Activated B cell treated with CpG ODN at 0.5 μM for 24 hours (primary cell): ENCODE results near the gene THEM5. TPM values are rescaled to one million over a fixed set of nuclear protein-coding genes. Genes with fewer than 3 reads are reported as not detected.

Experiments
- ATAC-seq: fragments of 200-7000 bp; cut with Tn5 transposase; one replicate; pipeline ENCODE4 v1.10.0; 2021; ENCODE audit warnings: low read depth, mild to moderate bottlenecking, moderate library complexity
- CTCF ChIA-PET: fragments of 350-600 bp; sonication (Branson Sonifier 250); formaldehyde crosslinking; loops from one replicate; lab custom pipeline; 2021; ENCODE audit warnings: antibody characterized with exemption; lab: Charles Lee
- POLR2A ChIA-PET: fragments of 350-600 bp; sonication (Branson Sonifier 250); formaldehyde crosslinking; loops from one replicate; lab custom pipeline; 2021; ENCODE audit warnings: antibody characterized with exemption; lab: Charles Lee
- DNase-seq: peaks from one replicate; pipeline ENCODE4 v3.0.0; 2022
- H3K27ac Mint-ChIP-seq: one replicate; pipeline ENCODE4 v1.8.0; 2020; ENCODE audit warnings: mixed read lengths
- H3K27me3 Mint-ChIP-seq: one replicate; pipeline ENCODE4 v1.8.0; 2021; ENCODE audit warnings: mixed read lengths
- H3K36me3 Mint-ChIP-seq: one replicate; pipeline ENCODE4 v1.8.0; 2021; ENCODE audit warnings: low read depth, mixed read lengths
- H3K4me1 Mint-ChIP-seq: one replicate; pipeline ENCODE4 v1.8.0; 2021; ENCODE audit warnings: mixed read lengths
- H3K4me3 Mint-ChIP-seq: one replicate; pipeline ENCODE4 v1.8.0; 2020; ENCODE audit warnings: mild to moderate bottlenecking, mixed read lengths
- H3K9me3 Mint-ChIP-seq: one replicate; pipeline ENCODE4 v1.8.0; 2020; ENCODE audit warnings: mixed read lengths
- intact Hi-C: fragments of 100-400 bp; cut with micrococcal nuclease; formaldehyde crosslinking; loops from one replicate; pipeline ENCODE4 v1.15.1; 2024
- total RNA-seq: library from RNA; stranded (reverse); gene quantifications from 2 replicates; pipeline ENCODE4 v1.2.3, GENCODE V29; 2022
- TF ChIP-seq, protein P1 (sequence below): fragments of 200-600 bp; IDR thresholded peaks from one replicate; pipeline ENCODE4 v1.8.0; 2022; ENCODE audit warnings: antibody characterized with exemption, mild to moderate bottlenecking

THEM5 gene
- total RNA-seq, 1 donor from 2014 or later = not detected

DNA sequence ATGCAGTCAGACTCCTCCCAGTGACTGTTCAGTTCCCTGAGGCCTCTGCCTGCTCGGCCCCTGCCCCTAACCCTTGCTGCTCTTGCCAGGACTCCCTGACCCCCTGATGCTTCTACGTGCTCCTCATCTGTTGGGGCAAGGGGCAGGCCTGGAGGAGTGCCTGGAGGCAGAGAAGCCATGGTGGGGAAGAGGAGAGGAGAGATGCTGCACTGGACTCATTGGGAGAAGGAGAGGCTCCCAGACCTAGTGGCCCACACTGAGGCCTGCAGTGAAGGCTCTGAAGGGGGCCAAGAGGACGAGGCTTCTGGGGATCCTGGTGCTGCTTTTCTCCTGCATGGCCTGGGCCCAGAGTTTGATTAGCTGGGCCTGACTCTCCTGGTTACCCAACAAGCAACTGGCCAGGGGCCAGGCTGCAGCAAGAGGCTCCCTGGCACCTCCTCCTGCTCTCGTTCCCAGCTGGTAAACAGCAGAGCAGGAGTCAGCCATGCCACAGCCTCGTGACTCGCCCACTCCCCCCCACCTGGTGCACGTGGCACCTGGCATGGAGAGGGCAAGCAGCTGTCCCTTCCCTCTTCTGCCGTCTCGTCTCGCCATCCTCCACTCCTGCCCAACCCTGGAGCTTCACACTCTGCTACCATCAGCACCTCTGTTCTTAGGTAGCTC, 21.1 kb downstream of the THEM5 start:
- DNase-seq (no peak), ATAC-seq (no peak)
- CTCF ChIA-PET = no interaction called here
- intact Hi-C loops = loop anchor here (10.0 kb wide), 1 partner anchor 158 kb away; no protein-coding TSS in a partner anchor
- Mint-ChIP-seq H3K4me3 (no peak overlapping the region), H3K9me3 (no peaks in the 10 kb centered on the region), H3K4me1 (peaks cover 17% of the 10 kb centered on the region), H3K36me3 (no peaks in the 10 kb centered on the region), H3K27ac (no peak overlapping the region), H3K27me3 (peaks cover 13% of the 10 kb centered on the region)
- TF ChIP-seq, protein P1, sequence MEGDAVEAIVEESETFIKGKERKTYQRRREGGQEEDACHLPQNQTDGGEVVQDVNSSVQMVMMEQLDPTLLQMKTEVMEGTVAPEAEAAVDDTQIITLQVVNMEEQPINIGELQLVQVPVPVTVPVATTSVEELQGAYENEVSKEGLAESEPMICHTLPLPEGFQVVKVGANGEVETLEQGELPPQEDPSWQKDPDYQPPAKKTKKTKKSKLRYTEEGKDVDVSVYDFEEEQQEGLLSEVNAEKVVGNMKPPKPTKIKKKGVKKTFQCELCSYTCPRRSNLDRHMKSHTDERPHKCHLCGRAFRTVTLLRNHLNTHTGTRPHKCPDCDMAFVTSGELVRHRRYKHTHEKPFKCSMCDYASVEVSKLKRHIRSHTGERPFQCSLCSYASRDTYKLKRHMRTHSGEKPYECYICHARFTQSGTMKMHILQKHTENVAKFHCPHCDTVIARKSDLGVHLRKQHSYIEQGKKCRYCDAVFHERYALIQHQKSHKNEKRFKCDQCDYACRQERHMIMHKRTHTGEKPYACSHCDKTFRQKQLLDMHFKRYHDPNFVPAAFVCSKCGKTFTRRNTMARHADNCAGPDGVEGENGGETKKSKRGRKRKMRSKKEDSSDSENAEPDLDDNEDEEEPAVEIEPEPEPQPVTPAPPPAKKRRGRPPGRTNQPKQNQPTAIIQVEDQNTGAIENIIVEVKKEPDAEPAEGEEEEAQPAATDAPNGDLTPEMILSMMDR = no peak
- POLR2A ChIA-PET = no interaction called here

DNA sequence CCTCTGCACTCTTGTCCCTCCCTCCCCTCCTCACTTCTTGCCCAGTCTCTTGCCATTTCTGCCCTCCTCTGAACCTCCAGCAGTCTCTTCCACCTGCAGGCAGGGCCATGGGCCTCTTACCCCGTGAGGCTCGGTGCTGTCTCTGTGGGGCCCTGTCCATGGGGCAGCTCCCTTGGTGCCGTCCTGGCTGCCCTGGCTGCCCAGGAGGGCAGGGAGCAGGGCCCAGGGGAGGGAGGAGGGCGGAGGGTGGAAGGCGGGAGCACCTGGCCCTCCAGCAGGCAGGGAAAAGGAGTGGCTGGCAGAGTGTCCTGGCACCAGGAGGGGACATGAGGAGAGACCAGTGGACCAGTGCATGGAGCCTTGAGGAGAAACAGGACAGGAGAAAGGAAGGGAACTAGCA, 21.9 kb downstream of the THEM5 start, which contains the start of gene RORC:
Gene RORC (minus strand): TSS at position 198 of the 400 bp plus-strand sequence. CDS start 38 bp downstream, at position 160.
- Mint-ChIP-seq H3K36me3 (no peaks in the 10 kb centered on the region), H3K4me1 (peaks cover 9% of the 10 kb centered on the region), H3K4me3 (no peak within 1 kb of the TSS), H3K27ac (no peak within 1 kb of the TSS), H3K27me3 (peaks cover 13% of the 10 kb centered on the region), H3K9me3 (no peaks in the 10 kb centered on the region)
- POLR2A ChIA-PET = no interaction called here
- intact Hi-C loops = loop anchor here (10.0 kb wide), 1 partner anchor 157 kb away; no protein-coding TSS in a partner anchor
- ATAC-seq (no peak), DNase-seq (no peak)
- TF ChIP-seq, protein P1 = no peak
- CTCF ChIA-PET = no interaction called here

DNA sequence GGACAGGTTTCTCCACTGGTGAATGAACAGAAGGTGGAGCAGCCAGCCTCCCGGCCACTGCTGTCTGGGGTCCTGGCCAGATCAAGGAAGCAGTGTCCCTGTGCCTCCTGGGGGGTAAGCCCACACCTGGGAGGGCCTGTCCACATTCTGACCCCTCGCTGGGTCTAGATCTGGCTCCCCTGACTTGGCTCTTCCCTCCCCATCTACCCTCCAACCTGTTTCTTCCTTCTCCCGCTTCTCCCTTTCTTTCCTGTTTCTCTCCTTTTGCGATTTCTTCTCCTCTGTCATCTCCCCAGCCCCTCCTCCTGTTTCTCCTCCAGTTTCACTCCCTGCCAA, 22.3 kb downstream of the THEM5 start:
- H3K36me3 Mint-ChIP-seq = no peaks in the 10 kb centered on the region
- no peak overlapping the region for H3K4me3 Mint-ChIP-seq
- POLR2A ChIA-PET = no interaction called here
- CTCF ChIA-PET = no interaction called here
- TF ChIP-seq, protein P1 = no peak
- DNase-seq (no peak), ATAC-seq (no peak)
- H3K9me3 Mint-ChIP-seq = no peaks in the 10 kb centered on the region
- peaks cover 8% of the 10 kb centered on the region for H3K4me1 Mint-ChIP-seq
- H3K27me3 Mint-ChIP-seq = peaks cover 16% of the 10 kb centered on the region
- intact Hi-C loops = loop anchor here (10.0 kb wide), 1 partner anchor 156 kb away; no protein-coding TSS in a partner anchor
- no peak overlapping the region for H3K27ac Mint-ChIP-seq

DNA sequence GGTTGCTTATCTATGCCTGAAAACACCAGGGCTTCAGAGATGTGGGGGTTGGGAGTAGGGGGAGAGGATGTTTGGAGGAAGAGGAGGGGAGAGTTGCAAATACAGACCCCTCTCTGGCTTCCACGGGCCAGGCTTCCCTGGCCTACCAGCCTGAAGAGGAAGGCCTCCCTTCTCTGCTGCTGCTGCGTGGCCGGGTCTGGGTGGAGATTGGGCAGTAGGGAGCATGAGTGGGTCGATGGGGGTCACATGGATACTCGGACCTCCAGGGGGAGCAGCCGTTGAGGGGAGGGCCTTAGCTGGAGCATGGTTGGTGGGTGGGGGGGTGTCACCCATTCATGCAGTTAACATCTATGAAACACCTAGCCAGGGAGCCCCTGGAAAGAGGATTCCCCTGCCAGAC, 23.5 kb downstream of the THEM5 start:
- peaks cover 8% of the 10 kb centered on the region for H3K4me1 Mint-ChIP-seq
- H3K27me3 Mint-ChIP-seq = peaks cover 20% of the 10 kb centered on the region
- ATAC-seq (no peak), DNase-seq (no peak)
- no peak overlapping the region for H3K4me3 Mint-ChIP-seq
- intact Hi-C loops = loop anchor here (10.0 kb wide), 1 partner anchor 155 kb away; no protein-coding TSS in a partner anchor
- H3K36me3 Mint-ChIP-seq = no peaks in the 10 kb centered on the region
- no peaks in the 10 kb centered on the region for H3K9me3 Mint-ChIP-seq
- CTCF ChIA-PET = interaction anchor here (0.8 kb wide), 1 partner anchor 14 kb away, joined by 3 read pairs; no protein-coding TSS in a partner anchor
- TF ChIP-seq, protein P1 = no peak
- POLR2A ChIA-PET = no interaction called here
- H3K27ac Mint-ChIP-seq = no peak overlapping the region

DNA sequence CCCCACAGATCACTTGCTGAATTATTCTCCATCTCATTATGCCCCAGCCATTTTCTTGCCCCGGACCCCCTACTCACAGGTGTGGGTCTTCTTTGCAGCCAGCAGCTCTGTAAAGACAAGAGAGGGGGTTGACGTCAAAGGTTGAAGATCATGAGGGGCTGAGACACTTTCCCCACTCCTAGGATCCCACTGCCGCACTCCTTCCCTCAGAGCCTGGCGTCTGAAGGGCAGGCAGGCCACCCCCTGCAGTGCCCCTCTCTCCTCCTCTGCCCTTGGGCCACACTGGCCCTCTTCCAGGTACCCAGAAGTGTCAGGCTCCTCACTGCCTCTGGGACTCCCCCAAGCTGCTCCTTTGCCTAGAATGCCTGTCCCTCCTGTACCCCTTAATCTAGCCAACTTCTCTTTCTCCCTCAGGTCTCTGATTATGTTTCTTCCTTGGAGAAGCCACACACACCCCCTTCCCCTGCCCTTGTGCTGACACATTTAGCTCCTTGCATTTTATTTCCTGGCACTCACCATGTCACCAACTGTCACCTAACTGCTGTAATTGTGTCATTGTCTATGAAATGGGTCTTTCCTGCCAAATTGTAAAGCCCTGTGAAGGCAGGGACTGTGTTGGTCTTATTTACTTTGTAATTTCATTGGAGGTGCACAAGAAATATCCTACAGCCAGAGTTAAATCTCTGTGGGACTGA, 24.0 kb downstream of the THEM5 start:
- CTCF ChIA-PET = no interaction called here
- no peak overlapping the region for H3K27ac Mint-ChIP-seq

More for the DNA sequence above, 24.0 kb downstream of the THEM5 start:
- Mint-ChIP-seq H3K4me3 (no peak overlapping the region), H3K27me3 (peaks cover 20% of the 10 kb centered on the region), H3K9me3 (no peaks in the 10 kb centered on the region), H3K36me3 (no peaks in the 10 kb centered on the region), H3K4me1 (peaks cover 8% of the 10 kb centered on the region)
- ATAC-seq (no peak), DNase-seq (no peak)
- TF ChIP-seq, protein P1 = no peak
- POLR2A ChIA-PET = no interaction called here
- intact Hi-C loops = loop anchor here (10.0 kb wide), 1 partner anchor 155 kb away; no protein-coding TSS in a partner anchor
